HG03103 (cell line): ENCODE measurements around the gene ZNF423.
"Not testable (repeated sequence)": the region's sequence is repeated elsewhere in the genome, so short reads cannot be mapped to it uniquely, and the experiment has no call there.

ENCODE experiments used
- ATAC-seq: cut with Tn5 transposase; IDR thresholded peaks from one replicate; pipeline ENCODE4 v1.9.1; 2021; ENCODE audit warnings: low read depth; ENCODE audit not compliant: unreplicated experiment

The ZNF423 gene

DNA sequence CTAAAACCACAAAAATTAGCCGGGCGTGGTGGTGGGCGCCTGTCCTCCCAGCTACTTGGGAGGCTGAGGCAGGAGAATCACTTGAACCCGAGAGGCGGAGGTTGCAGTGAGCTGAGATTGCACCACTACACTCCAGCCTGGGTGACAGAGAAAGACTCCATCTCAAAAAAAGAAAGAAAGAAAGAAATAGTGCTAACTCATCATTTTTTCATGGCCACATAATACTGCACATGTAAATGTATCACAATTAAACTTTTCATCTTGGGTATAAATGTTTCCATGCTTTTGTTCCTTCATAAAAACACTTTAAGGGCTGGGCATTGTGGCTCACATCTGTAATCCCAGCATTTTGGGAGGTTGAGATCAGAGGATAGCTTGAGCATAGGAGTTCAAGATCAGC lies 15.9 kb upstream of the ZNF423 start:
- not testable (repeated sequence) for ATAC-seq

DNA sequence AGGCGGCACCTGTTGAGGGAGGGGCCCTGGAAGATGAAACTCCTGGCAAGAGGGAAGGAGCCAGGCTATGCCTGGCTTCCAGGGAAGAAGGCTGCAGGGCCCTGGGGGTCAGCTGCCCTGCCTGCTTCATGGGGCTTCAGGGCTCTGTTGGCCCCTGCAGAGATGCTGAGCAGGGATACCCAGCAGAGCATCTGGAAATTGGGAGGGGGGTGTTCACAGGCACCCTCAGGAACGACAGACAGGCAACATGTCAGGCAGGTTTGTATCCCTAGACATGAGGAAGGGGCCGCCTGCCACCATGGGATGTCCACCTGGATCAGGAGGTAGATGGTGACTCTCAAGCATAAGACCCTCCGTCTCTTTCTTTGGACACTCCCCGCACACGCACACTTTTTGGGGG lies 13.8 kb upstream of the ZNF423 start:
- ATAC-seq, result no peak

DNA sequence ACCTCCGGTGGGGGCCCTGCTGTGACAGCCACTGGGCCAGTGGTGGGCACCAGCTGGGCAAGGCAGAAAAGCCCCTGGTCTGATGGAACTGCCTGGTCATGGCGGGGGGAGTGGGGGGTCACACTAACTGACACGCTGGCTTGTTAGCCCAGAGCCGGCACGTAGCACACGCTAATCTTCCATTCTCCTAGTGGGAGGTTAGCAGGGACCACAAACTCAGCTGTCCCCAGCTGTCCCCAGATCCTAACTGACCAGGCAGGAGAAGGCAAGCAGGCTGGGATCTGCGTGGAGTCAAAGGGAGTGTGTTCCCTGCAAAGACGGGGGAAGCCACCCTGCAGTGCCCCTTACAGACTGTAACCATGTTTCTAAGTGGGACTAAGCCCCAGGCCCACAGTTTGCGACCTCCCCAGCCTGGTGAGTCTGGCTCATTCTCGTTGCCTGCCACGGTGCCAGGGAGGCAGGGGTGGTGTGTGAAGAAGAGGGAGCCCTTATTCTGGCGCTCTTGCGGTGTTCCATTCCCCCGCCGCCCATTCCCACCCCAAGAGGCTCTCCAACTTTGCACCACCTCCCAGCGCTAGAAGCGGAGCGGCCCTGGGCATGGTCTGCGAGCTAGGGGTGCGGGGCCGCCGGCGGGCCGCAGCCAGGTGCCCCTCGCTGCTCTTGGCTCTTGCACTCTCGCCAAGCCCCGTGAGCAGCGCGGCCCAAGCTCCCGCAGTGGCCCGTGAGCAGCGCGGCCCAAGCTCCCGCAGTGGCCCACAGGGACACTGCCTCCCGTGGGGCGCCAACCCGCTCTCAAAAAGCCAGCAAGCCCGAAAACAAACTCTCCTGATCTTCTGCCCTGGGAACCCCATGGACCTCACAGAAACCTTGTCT lies 12.1 kb upstream of the ZNF423 start:
- no peak for ATAC-seq

DNA sequence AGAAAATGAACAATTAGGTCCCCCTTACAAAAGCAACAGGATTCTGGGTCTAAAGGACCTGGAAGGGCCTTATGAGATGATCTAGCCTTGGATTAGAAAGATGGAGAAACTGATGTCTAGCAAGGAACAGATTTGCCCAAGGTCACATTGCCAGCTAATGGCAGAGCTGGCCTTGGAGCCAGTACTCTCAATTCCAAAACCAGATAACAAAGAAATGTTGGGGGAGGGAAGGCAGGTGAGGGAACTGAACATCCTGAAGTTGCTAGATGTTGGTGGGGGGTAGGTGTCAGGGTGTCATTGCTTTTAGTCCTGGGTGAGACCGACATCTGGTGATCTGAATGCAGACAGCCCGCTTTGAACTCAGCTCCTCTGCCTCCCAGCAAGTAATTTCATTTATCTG lies 11.3 kb upstream of the ZNF423 start:
- ATAC-seq, result no peak

- ATAC-seq, result no peak
Measured at GRCh38 chr16:49866595-49867071, 10.7 kb upstream of the ZNF423 start.

- no peak for ATAC-seq
Measured at GRCh38 chr16:49862694-49863093, 6.8 kb upstream of the ZNF423 start.

- no peak for ATAC-seq
Measured at GRCh38 chr16:49861299-49861698, 5.4 kb upstream of the ZNF423 start.

- no peak for ATAC-seq
Measured at GRCh38 chr16:49860593-49860992, 4.7 kb upstream of the ZNF423 start.

GRCh38 chr16:49859125-49859811 lies 3.4 kb upstream of the ZNF423 start:
- no peak for ATAC-seq

DNA sequence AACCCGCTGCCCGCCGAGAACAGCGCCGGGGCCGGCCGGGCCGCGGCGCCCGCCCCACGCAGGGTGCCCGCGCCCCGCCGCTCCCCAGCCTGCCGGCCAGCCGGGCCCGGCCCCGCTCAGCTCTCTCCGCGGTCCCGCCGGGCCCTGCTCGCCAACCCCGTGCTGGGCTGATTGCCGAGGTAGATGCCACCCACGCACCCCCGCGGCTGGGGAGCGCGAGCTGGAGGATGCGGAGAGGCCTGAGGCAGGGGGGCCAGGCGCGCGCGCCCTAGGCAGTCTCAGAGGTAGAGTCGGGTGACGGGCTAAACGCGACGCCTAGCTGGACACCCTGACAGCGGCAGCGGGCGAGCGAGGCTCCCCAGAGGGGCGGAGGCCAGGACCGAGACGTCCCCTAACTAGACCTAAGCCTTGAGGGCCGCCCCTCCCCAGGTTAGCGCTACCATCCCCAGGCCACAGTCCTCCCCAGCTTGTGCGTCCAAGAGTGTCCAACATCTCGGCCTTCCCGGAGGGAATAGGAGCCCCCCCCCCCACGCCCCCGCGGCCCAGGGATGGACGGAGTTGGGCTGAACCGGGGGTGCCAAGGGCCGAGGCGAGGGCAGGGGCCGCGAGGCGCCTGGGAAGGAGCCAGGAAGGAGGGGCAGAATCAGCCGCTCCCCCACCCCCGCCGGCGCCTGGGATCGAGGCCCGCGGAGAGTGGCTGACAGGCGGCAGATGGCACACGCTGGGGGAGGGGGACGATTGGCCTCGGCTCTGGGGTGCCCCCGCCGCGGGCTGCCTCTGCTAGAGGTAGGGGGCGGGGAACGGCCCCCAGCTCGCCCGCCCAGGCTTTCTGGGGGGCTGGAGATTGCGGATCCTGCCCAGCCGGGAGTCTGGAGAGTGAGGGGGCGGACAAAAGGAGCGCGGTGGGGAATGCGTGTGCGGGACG lies 2.5 kb upstream of the ZNF423 start:
- no peak for ATAC-seq

- no peak for ATAC-seq
Measured at GRCh38 chr16:49857423-49858181, 1.7 kb upstream of the ZNF423 start.

DNA sequence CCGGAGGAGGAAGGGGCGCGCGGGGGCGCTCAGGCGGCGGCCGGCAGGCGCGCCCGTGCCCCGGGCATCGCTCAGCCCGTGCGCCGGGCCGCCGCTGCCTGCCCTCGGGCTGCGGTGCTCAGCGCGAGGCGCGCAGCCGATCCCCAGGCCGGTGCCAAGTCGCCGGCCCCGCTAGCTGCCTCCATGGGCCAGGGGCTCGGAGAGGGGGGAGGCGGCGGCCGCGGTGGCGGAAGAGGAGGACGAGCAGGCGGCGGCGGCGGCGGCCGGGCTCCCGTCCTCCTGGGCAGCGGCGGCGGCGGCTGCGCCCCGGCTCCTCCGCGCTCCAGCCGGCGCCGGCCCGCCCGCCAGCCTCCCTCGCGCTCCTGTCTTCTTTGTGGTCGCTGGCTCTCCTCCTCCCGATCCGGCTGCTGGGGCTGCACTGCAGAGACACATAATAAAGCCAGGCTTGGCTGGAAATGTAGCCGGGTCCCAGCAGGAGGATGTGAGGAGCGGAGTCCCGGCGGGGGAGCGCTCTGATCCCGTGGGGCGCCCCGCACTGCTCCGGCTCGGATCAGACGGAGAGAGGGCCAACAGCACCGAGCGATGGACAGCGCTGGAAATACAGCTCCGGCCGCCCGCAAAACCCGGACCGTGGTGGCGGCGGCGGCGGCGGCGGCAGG lies 889 bp upstream of the ZNF423 start:
- ATAC-seq, result no peak

GRCh38 chr16:49855280-49855821 lies 561 bp downstream of the ZNF423 start:
- peak; percentile 51 for ATAC-seq

DNA sequence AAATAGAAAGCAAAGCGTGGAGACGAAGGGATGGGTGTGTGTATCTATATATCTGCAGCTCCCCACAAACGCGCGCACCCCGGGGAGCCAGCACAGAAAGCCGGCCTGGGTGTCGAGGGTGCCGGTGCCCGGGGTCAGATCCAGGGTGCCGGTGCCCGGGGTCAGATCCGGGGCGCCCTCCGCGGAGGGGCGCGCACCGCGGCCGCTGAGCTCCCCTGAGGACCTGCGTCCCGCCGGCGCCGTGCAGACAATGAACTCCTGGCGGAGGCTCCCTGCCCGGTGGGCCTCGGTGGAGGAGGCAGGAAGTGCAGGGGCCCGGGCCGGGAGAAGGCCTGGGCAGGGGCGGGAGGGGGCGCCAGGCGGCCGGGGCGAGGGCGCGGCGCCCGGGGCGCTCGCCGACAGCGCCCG lies 1.1 kb downstream of the ZNF423 start:
- peak; percentile 10 for ATAC-seq

DNA sequence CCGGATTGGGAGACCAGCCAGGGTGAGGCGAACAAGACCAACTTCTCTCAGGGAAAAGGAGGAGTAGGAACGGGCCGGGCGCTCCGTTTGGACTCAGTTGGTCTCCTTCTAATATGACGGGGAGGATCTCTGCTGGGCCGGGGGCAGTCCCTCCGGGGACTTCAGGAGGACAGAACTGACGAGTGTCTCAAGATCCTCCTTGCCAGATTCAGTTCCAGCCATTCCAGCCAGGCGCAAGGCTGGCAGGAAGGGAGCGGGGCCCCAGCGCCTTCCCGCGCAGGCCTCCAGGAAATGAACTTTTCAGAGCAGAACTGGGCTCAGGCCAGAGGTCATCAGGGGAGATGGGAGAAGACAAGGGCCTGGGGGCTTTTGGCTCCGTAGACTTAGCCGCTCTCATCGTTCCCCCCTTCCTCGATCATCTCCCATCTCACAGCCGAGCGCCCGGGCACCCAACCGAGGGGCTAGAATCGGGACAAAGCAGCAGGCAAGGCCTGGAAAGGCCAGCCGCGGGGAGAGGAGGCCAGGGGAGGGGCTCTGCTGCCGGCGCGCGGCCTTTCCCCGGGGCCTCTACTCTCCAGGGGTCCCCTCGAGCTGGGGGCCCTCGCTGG lies 1.6 kb downstream of the ZNF423 start:
- ATAC-seq, result no peak

DNA sequence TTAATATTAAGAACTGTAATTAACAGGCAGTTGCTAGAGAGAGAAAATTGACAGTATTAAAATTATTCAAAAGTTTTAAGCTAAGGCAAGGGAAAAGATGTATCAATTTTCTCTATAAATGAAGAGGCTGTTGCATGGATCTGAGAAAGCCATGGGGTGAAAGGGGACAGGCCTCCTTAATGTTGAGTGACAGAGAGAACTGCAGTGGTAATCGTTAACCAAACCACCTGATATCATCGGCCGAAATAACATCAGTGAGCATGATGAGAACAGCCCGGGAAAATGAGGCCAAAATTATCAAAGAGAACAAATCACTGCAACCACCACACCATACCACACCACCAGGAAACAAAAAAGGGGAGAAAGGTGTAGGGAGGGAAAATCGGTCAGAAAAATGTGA lies 3.6 kb downstream of the ZNF423 start:
- no peak for ATAC-seq

DNA sequence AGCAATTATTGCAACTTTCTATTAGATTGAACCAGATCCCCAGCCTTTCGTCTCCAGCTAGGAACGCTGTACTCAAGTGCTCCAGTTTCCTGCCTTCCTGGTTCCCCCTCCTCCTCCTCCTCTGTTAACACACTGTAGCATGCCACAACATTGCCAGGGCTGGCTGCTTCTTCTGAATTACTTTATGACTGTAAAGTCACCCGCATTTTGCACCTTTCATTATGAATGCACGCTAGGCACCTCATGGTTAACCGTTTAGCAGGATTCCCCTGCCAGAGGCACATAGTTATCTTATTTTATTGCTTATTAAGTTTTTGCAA lies 4.5 kb downstream of the ZNF423 start:
- no peak for ATAC-seq

GRCh38 chr16:49850558-49851467 lies 5.1 kb downstream of the ZNF423 start:
- no peak for ATAC-seq
